ENCODE measurements around the gene ARHGAP21. TPM values are rescaled to one million over a fixed set of nuclear protein-coding genes. Genes with fewer than 3 reads are reported as not detected.

The ARHGAP21 gene
- polyA plus RNA-seq, 1 donor from 2014 or later: 138 TPM

DNA sequence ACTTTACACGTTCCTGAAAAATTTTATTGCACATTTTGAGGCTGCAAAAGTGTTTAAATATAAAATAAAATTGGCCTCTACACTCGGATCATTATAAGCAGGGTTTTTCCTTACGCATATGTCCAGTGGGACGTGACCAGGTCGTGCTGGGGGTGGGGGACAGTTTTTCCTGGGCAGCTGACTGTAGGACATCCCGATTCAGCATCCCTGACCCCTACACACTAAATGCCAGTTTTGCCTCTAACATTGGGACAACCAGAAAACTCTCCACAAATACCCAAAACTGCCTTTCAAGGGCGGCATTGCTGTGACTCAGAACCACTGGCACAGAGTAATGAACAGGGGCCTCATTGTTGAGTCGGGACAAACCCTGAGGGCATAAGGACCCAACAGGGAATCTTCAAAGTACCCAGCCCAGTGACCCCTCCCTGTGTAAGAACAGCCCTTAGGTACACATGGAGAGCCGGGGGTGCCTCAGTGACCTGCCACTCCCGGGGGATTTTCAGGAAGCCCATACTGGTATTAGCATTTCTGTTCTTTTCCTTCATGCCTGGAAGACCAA is 170.6 kb downstream of the ARHGAP21 start:
- H3K9me2 ChIP-seq (ENCODE audit: insufficient read depth, low read length): no peaks in the 10 kb centered on the region
- no peaks in the 10 kb centered on the region for H3F3A ChIP-seq (ENCODE audit: insufficient read depth, low read length, poor library complexity, severe bottlenecking)
- H3K9me3 ChIP-seq (ENCODE audit: low read length): no peaks in the 10 kb centered on the region
- H3K36me3 ChIP-seq (ENCODE audit: insufficient read depth, low read length): no peaks in the 10 kb centered on the region
- H3K27me3 ChIP-seq (ENCODE audit: insufficient read depth, low read depth, low read length): no peaks in the 10 kb centered on the region
- H3K79me2 ChIP-seq (replicated peaks; ENCODE audit: insufficient read depth, low read length): no peaks in the 10 kb centered on the region
- H3K9ac ChIP-seq (ENCODE audit: low read length): no peak overlapping the region
- no peak overlapping the region for H3K4me2 ChIP-seq (ENCODE audit: low read length)
- TF ChIP-seq, protein P1, sequence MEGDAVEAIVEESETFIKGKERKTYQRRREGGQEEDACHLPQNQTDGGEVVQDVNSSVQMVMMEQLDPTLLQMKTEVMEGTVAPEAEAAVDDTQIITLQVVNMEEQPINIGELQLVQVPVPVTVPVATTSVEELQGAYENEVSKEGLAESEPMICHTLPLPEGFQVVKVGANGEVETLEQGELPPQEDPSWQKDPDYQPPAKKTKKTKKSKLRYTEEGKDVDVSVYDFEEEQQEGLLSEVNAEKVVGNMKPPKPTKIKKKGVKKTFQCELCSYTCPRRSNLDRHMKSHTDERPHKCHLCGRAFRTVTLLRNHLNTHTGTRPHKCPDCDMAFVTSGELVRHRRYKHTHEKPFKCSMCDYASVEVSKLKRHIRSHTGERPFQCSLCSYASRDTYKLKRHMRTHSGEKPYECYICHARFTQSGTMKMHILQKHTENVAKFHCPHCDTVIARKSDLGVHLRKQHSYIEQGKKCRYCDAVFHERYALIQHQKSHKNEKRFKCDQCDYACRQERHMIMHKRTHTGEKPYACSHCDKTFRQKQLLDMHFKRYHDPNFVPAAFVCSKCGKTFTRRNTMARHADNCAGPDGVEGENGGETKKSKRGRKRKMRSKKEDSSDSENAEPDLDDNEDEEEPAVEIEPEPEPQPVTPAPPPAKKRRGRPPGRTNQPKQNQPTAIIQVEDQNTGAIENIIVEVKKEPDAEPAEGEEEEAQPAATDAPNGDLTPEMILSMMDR (IDR thresholded peaks at IDR 0.05; ENCODE audit: poor library complexity, severe bottlenecking): no peak
- TF ChIP-seq SMC3 (conservative IDR thresholded peaks at IDR 0.05; ENCODE audit: poor library complexity) (no peak), TAF1 (IDR thresholded peaks at IDR 0.05; ENCODE audit: low read depth) (no peak), RAD21 (conservative IDR thresholded peaks at IDR 0.05) (no peak), POLR2AphosphoS5 (IDR thresholded peaks at IDR 0.05) (no peak), MXI1 (conservative IDR thresholded peaks at IDR 0.05; ENCODE audit: poor library complexity, severe bottlenecking) (no peak), EP300 (conservative IDR thresholded peaks at IDR 0.05; ENCODE audit: poor library complexity, severe bottlenecking) (no peak), EZH2 (IDR thresholded peaks at IDR 0.05; ENCODE audit: borderline replicate concordance, insufficient read depth, low read length, poor library complexity, severe bottlenecking) (no peak)
- TF ChIP-seq, protein P2, sequence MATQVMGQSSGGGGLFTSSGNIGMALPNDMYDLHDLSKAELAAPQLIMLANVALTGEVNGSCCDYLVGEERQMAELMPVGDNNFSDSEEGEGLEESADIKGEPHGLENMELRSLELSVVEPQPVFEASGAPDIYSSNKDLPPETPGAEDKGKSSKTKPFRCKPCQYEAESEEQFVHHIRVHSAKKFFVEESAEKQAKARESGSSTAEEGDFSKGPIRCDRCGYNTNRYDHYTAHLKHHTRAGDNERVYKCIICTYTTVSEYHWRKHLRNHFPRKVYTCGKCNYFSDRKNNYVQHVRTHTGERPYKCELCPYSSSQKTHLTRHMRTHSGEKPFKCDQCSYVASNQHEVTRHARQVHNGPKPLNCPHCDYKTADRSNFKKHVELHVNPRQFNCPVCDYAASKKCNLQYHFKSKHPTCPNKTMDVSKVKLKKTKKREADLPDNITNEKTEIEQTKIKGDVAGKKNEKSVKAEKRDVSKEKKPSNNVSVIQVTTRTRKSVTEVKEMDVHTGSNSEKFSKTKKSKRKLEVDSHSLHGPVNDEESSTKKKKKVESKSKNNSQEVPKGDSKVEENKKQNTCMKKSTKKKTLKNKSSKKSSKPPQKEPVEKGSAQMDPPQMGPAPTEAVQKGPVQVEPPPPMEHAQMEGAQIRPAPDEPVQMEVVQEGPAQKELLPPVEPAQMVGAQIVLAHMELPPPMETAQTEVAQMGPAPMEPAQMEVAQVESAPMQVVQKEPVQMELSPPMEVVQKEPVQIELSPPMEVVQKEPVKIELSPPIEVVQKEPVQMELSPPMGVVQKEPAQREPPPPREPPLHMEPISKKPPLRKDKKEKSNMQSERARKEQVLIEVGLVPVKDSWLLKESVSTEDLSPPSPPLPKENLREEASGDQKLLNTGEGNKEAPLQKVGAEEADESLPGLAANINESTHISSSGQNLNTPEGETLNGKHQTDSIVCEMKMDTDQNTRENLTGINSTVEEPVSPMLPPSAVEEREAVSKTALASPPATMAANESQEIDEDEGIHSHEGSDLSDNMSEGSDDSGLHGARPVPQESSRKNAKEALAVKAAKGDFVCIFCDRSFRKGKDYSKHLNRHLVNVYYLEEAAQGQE (IDR thresholded peaks at IDR 0.05; ENCODE audit: borderline replicate concordance): no peak
- H3K27ac ChIP-seq (ENCODE audit: low read length): no peak overlapping the region
- no peaks in the 10 kb centered on the region for H4K20me1 ChIP-seq (ENCODE audit: insufficient read depth)
- no peak overlapping the region for H3K4me3 ChIP-seq (ENCODE audit: low read length)
- no peak overlapping the region for H2AFZ ChIP-seq (ENCODE audit: low read depth, low read length)

DNA sequence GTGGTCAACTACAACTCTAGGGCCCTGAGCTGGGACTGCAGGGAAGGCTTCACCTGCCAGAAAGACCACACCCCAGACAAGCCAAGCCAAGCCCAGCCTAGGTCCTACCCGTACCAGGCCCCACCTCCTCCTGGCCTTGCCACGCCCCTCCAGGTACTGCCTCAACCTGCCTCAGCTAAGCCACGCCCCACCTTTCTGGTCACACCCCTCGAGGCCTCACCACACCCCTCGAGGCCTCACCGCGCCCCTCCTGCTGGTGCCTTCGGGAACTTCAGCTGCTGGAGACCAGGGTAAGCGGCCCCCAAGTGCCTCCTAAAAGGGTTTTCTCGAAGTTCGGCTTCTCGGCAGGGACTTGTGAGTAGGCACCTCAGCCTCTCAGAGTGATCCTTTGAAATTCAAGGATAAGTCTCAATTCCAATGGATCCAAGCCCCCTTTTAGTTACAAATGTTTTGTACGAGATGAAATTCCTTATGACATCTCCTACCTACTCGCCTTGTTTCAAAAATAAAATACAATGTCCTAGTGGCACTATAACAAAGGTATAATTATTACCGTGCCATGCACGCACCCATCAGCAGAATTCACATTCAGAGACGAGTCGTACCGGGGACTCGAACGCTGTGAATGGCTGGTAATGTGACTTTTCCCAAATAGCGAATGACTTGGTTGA is 171.2 kb downstream of the ARHGAP21 start:
- Histone ChIP-seq H3K27me3 (ENCODE audit: insufficient read depth, low read depth, low read length) (no peaks in the 10 kb centered on the region), H3K36me3 (ENCODE audit: insufficient read depth, low read length) (no peaks in the 10 kb centered on the region), H4K20me1 (ENCODE audit: insufficient read depth) (no peaks in the 10 kb centered on the region), H3K9me3 (ENCODE audit: low read length) (no peaks in the 10 kb centered on the region), H3K9ac (ENCODE audit: low read length) (no peak overlapping the region), H2AFZ (ENCODE audit: low read depth, low read length) (no peak overlapping the region), H3F3A (ENCODE audit: insufficient read depth, low read length, poor library complexity, severe bottlenecking) (no peaks in the 10 kb centered on the region), H3K4me3 (ENCODE audit: low read length) (no peak overlapping the region), H3K4me2 (ENCODE audit: low read length) (no peak overlapping the region), H3K79me2 (replicated peaks; ENCODE audit: insufficient read depth, low read length) (no peaks in the 10 kb centered on the region), H3K9me2 (ENCODE audit: insufficient read depth, low read length) (no peaks in the 10 kb centered on the region), H3K27ac (ENCODE audit: low read length) (no peak overlapping the region)
- TF ChIP-seq, protein P2 (IDR thresholded peaks at IDR 0.05; ENCODE audit: borderline replicate concordance): no peak
- TF ChIP-seq POLR2AphosphoS5 (IDR thresholded peaks at IDR 0.05) (no peak), EZH2 (IDR thresholded peaks at IDR 0.05; ENCODE audit: borderline replicate concordance, insufficient read depth, low read length, poor library complexity, severe bottlenecking) (no peak), TAF1 (IDR thresholded peaks at IDR 0.05; ENCODE audit: low read depth) (no peak), RAD21 (conservative IDR thresholded peaks at IDR 0.05) (no peak), SMC3 (conservative IDR thresholded peaks at IDR 0.05; ENCODE audit: poor library complexity) (no peak), MXI1 (conservative IDR thresholded peaks at IDR 0.05; ENCODE audit: poor library complexity, severe bottlenecking) (no peak), EP300 (conservative IDR thresholded peaks at IDR 0.05; ENCODE audit: poor library complexity, severe bottlenecking) (no peak)
- TF ChIP-seq, protein P1 (IDR thresholded peaks at IDR 0.05; ENCODE audit: poor library complexity, severe bottlenecking): no peak

All from neural cell (in vitro differentiated cells).